GM12878 (cell line): Measurements from ENCODE around the gene SPCS2. TPM values are rescaled to one million over a fixed set of nuclear protein-coding genes. Genes with fewer than 3 reads are reported as not detected.

ENCODE experiments used
- ATAC-seq: fragments of 200-7000 bp; cut with Tn5 transposase; 3 replicates; pipeline ENCODE4 v1.9.1; 2020; ENCODE audit warnings: mild to moderate bottlenecking, moderate library complexity
- BruUV-seq: library from RNA; stranded (reverse); fragments of 400-500 nt; replicated peaks from 2 replicates; lab custom pipeline; 2021; lab: Mats Ljungman, UMichigan
- CTCF ChIA-PET: fragments of 300-600 bp; sonication (Branson Sonifier 250); formaldehyde crosslinking; extraction: SDS; loops from one replicate; lab custom pipeline; 2021; ENCODE audit warnings: inconsistent platforms; lab: Yijun Ruan, JAX
- POLR2A ChIA-PET: fragments of 350-600 bp; formaldehyde crosslinking; extraction: SDS; loops from one replicate; lab custom pipeline; 2021; ENCODE audit warnings: inconsistent platforms; lab: Charles Lee
- RAD21 ChIA-PET: fragments of 300-600 bp; sonication (Branson Sonifier 250); formaldehyde crosslinking; loops from one replicate; lab custom pipeline; 2023; ENCODE audit warnings: antibody characterized with exemption; ENCODE audit not compliant: unreplicated experiment; lab: Charles Lee
- SMC1A ChIA-PET: fragments of 300-600 bp; sonication (Branson Sonifier 250); formaldehyde crosslinking; loops from one replicate; lab custom pipeline; 2023; ENCODE audit not compliant: unreplicated experiment, uncharacterized antibody; lab: Charles Lee
- DNase-seq: peaks from one replicate; pipeline ENCODE4 v3.0.0-alpha.2; 2011; ENCODE audit warnings: low read depth, low spot score
- FAIRE-seq: peaks from 3 replicates; lab custom pipeline; 2011; peaks lifted over from hg19 to GRCh38; lab: Jason Lieb, UNC
- H2AFZ ChIP-seq: 2 replicates; pipeline ENCODE4 v1.6.0; 2011; ENCODE audit warnings: low read depth, low read length, control low read depth; ENCODE audit not compliant: control insufficient read depth
- H3K27ac ChIP-seq: 2 replicates; pipeline ENCODE4 v1.5.1; 2011; ENCODE audit warnings: control low read depth; ENCODE audit not compliant: control insufficient read depth, insufficient read depth
- H3K27me3 ChIP-seq, 2 experiments: replicated peaks in 1 of 2; 2 replicates each; pipeline versions ENCODE4 v1.6.0 to v1.6.1; 2011; ENCODE audit warnings: low read length in 1 of 2; ENCODE audit not compliant: control insufficient read depth in 2 of 2, insufficient read depth in 2 of 2
- H3K36me3 ChIP-seq, 2 experiments: 2 replicates each; pipeline ENCODE4 v1.5.1; 2011; ENCODE audit warnings: low read length in 1 of 2; ENCODE audit not compliant: control insufficient read depth in 2 of 2, insufficient read depth in 2 of 2
- H3K4me1 ChIP-seq: 2 replicates; pipeline ENCODE4 v1.6.1; 2011; ENCODE audit warnings: mild to moderate bottlenecking, low read length, moderate library complexity, mixed read lengths; ENCODE audit not compliant: control insufficient read depth, insufficient read depth
- H3K4me2 ChIP-seq: 2 replicates; pipeline ENCODE4 v1.6.0; 2011; ENCODE audit warnings: control low read depth; ENCODE audit not compliant: control insufficient read depth, insufficient read depth
- H3K4me3 ChIP-seq: fragments of 200-600 bp; sonication (generic); 2 replicates; pipeline ENCODE4 v1.5.1; 2016
- H3K79me2 ChIP-seq: 2 replicates; pipeline ENCODE4 v1.6.0; 2011; ENCODE audit warnings: low read length; ENCODE audit not compliant: control insufficient read depth, insufficient read depth
- H3K9ac ChIP-seq: 2 replicates; pipeline ENCODE4 v1.8.0; 2011; ENCODE audit warnings: low read length, control low read depth, mixed read lengths; ENCODE audit not compliant: control insufficient read depth, insufficient read depth
- H3K9me3 ChIP-seq: replicated peaks from 3 replicates; pipeline ENCODE4 v1.5.1; 2011; ENCODE audit warnings: mild to moderate bottlenecking, low read length; ENCODE audit not compliant: control insufficient read depth, insufficient read depth
- H4K20me1 ChIP-seq: 2 replicates; pipeline ENCODE4 v1.6.0; 2011; ENCODE audit not compliant: control insufficient read depth, insufficient read depth
- CBFB ChIP-seq: IDR thresholded peaks from 2 replicates; pipeline ENCODE4 v1.6.1; 2016; ENCODE audit warnings: antibody characterized with exemption, low read depth
- FOS ChIP-seq: IDR thresholded peaks from 3 replicates; pipeline ENCODE4 v1.6.1; 2011; ENCODE audit warnings: borderline replicate concordance; ENCODE audit not compliant: insufficient read length; ENCODE audit errors: extremely low read depth
- HDAC6 ChIP-seq: fragments of 200-600 bp; sonication (generic); IDR thresholded peaks from one replicate; pipeline ENCODE4 v1.8.0; 2017; ENCODE audit warnings: antibody characterized with exemption; ENCODE audit not compliant: unreplicated experiment
- NFXL1 ChIP-seq: fragments of 450-650 bp; IDR thresholded peaks from 2 replicates; pipeline ENCODE4 v1.6.1; 2017; ENCODE audit warnings: antibody characterized with exemption, mild to moderate bottlenecking, borderline replicate concordance
- PAX5 ChIP-seq: IDR thresholded peaks from 2 replicates; pipeline ENCODE4 v1.6.1; 2011; ENCODE audit warnings: low read depth, low read length, borderline replicate concordance
- POLR2AphosphoS2 ChIP-seq: IDR thresholded peaks from 2 replicates; pipeline ENCODE4 v1.6.1; 2011; ENCODE audit warnings: low read depth, mild to moderate bottlenecking, low read length, improper control_type of control experiment, moderate library complexity
- POU2F2 ChIP-seq: IDR thresholded peaks from 3 replicates; pipeline ENCODE4 v1.6.1; 2011; ENCODE audit warnings: low read depth, mild to moderate bottlenecking, low read length, borderline replicate concordance
- REST ChIP-seq: IDR thresholded peaks from 2 replicates; pipeline ENCODE4 v1.6.1; 2012; ENCODE audit warnings: mild to moderate bottlenecking, low read depth, low read length
- SKIL ChIP-seq: fragments of 450-650 bp; IDR thresholded peaks from 2 replicates; pipeline ENCODE4 v1.6.1; 2017; ENCODE audit warnings: mild to moderate bottlenecking, low read depth, inconsistent platforms; ENCODE audit not compliant: poor library complexity, severe bottlenecking
- SUZ12 ChIP-seq: fragments of 200-600 bp; sonication (generic); IDR thresholded peaks from one replicate; pipeline ENCODE4 v1.6.1; 2018; ENCODE audit warnings: antibody characterized with exemption, mild to moderate bottlenecking; ENCODE audit not compliant: unreplicated experiment
- ZBTB40 ChIP-seq: fragments of 450-650 bp; IDR thresholded peaks from 2 replicates; pipeline ENCODE4 v1.6.1; 2016; ENCODE audit warnings: mild to moderate bottlenecking, moderate library complexity, borderline replicate concordance
- ZNF384 ChIP-seq: IDR thresholded peaks from 2 replicates; pipeline ENCODE4 v1.6.1; 2012; ENCODE audit warnings: low read depth, mild to moderate bottlenecking, low read length, improper control_type of control experiment, borderline replicate concordance
- WGBS: methylation state at CpG from one replicate; pipeline ENCODE4 v1.1.6; 2016; ENCODE audit warnings: low lambda C conversion rate; ENCODE audit not compliant: insufficient replicate concordance, insufficient coverage; ENCODE audit errors: missing lambda C conversion rate; 5-methylcytosine and 5-hydroxymethylcytosine counted together
- in situ Hi-C: fragments of 300-500 bp; cut with MboI; formaldehyde crosslinking; loops from 9 replicates; pipeline ENCODE4 v1.14.3; 2018; ENCODE audit warnings: mixed read lengths
- intact Hi-C: fragments of 100-400 bp; cut with micrococcal nuclease; formaldehyde crosslinking; loops from one replicate; pipeline ENCODE4 v1.14.2; 2022; ENCODE audit not compliant: unreplicated experiment
- polyA plus RNA-seq, 11 experiments: library from polyadenylated mRNA; depleted of rRNA in 4 of 11; unstranded in 6 of 11; stranded (reverse) in 5 of 11; fragments of >200 nt; fragmentation: Nextera tagmentation in 4 of 11; fragmentation: Illumina TruSeq in 1 of 11; extraction: Ambion mirVana in 4 of 11; extraction: Trizol in 1 of 11; gene quantifications; 1 replicate in 1 of 11; 2 replicates in 10 of 11; pipeline versions ENCODE4 v1.2.1 to v1.2.3, GENCODE V29; 2011 to 2016; ENCODE audit warnings: inconsistent platforms in 2 of 11, missing spikeins in 2 of 11, low read depth in 1 of 11
- total RNA-seq, 4 experiments: library from RNA; depleted of rRNA in 3 of 4; stranded (reverse); fragments of >200 nt in 3 of 4; fragmentation: Illumina TruSeq in 1 of 4; extraction: Trizol in 1 of 4; gene quantifications; 2 replicates each; pipeline versions ENCODE4 v1.2.1 to v1.2.3, GENCODE V29; 2013 to 2021

The SPCS2 gene
- total and polyA plus RNA-seq, 10 of the 15 experiments (the other 5 are each of a cell fraction or from before 2014, with no cell fraction given) = 40.7 to 661 (median 192) TPM

DNA sequence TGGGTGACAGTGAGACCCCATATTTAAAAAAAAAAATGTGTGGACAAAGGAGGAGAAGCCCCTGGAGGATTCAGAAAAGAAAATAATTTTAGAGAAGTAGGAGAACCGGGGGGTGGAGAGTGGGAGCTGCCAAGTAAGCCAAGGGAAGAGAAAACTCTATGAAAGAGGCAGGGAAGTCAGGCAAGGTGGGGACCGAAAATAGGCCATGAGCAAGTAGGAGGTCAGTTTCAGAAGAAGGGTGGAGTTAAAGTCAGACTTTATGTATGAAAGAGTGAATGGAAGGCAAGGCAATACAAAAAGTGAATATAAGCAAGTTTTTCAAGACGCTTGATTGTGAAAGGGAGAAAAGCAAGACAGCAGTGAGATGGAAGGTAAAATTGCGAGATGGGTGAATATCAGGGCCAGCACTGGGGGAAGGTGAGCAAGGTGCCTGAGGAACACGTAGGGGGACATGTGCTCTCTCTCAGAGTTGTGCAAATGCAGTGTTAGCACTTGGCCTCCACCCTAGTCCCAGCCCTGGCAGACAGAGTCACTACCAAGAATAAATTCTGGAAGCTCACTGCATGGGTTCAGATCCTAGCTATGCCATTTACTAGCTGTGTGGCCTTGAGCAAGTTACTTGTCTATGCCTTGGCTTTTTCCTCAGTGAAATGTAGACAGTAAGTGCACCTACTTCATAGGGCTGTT is 6.8 kb upstream of the SPCS2 start:
- FAIRE-seq (no peak), DNase-seq (no peak), ATAC-seq (no peak)
- no peaks in the 10 kb centered on the region for H4K20me1 ChIP-seq
- no peaks in the 10 kb centered on the region for H3K36me3 ChIP-seq
- no peak overlapping the region for H3K9ac ChIP-seq
- H3K27me3 ChIP-seq = no peaks in the 10 kb centered on the region
- no peak overlapping the region for H3K27ac ChIP-seq
- in situ Hi-C loops (no loop called here), intact Hi-C loops (no loop called here)
- ChIA-PET CTCF (interaction anchor here (0.7 to 5.1 kb wide), 4 partner anchors 11 to 88 kb away, joined by 3 to 31 read pairs (median 4); no protein-coding TSS in a partner anchor), POLR2A (interaction anchor here (0.6 kb wide), 1 partner anchor 23 kb away, joined by 3 read pairs; no protein-coding TSS in a partner anchor), SMC1A (interaction anchor here (0.7 to 3.4 kb wide), 3 partner anchors 12 to 79 kb away, joined by 3 to 10 read pairs (median 3); no protein-coding TSS in a partner anchor), RAD21 (interaction anchor here (0.8 kb wide), 1 partner anchor 15 kb away, joined by 3 read pairs; no protein-coding TSS in a partner anchor)
- H2AFZ ChIP-seq = no peak overlapping the region
- H3K4me3 ChIP-seq = no peak overlapping the region
- peaks cover 3% of the 10 kb centered on the region; the same call in 1 of the 2 replicates for H3K4me1 ChIP-seq
- H3K9me3 ChIP-seq = no peaks in the 10 kb centered on the region
- 75% methylated on average over 5 of the region's 5 CpGs for WGBS
- no TSS peak for BruUV-seq
- no peaks in the 10 kb centered on the region for H3K79me2 ChIP-seq
- H3K4me2 ChIP-seq = no peak overlapping the region
- TF ChIP-seq SKIL = no peak
- TF ChIP-seq POLR2AphosphoS2 = no peak
- TF ChIP-seq ZNF384 = no peak
- TF ChIP-seq FOS = no peak
- TF ChIP-seq REST = no peak
- no peak for TF ChIP-seq CBFB
- no peak for TF ChIP-seq PAX5
- TF ChIP-seq ZBTB40 = no peak
- TF ChIP-seq POU2F2 = no peak
- TF ChIP-seq SUZ12 = no peak
- no peak for TF ChIP-seq NFXL1
- TF ChIP-seq HDAC6 = no peak
